NCI-H2107 (cell line): ENCODE data around the gene FAM228B.

Source experiments
- DNase-seq: peaks from one replicate; lab custom pipeline; 2025; lab: John Stamatoyannopoulos, UW

The FAM228B gene

DNA sequence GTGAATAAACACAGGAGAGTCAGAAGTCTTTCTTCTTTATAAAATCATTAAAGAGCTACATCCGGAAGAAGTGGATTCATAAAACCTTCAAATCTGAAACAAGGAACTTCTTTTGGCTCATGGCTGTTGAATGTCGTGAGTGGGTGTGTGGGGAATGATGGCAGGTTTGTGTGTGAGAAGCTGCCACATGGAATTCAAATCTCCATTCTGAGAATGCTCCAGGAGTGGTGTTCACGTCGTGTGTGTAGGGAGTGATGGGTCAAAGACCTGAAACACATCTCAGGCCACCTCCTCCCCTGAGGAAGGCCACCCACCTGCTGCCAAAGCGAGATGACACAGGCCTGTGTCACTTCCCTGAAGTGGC lies 80.5 kb downstream of the FAM228B start:
- no peak for DNase-seq

DNA sequence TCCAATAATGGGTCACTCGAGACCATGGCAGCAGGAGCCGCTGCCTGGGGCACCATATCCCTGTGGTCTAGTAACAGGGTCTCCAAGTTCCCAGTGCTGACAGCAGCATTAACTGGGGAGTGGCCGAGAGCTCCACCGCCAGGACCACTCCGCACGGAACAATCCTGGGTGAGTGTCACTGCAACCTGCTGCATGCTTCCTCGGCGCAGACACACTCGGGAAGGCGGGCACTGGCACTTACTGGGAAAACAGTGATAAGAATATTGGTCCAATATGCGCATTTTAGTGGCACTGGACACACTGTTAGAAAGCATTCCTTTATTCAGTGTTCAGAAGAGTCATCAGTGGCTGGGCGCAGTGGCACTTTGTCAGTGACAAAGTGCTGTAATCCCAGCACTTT lies 81.2 kb downstream of the FAM228B start:
- DNase-seq = no peak

DNA sequence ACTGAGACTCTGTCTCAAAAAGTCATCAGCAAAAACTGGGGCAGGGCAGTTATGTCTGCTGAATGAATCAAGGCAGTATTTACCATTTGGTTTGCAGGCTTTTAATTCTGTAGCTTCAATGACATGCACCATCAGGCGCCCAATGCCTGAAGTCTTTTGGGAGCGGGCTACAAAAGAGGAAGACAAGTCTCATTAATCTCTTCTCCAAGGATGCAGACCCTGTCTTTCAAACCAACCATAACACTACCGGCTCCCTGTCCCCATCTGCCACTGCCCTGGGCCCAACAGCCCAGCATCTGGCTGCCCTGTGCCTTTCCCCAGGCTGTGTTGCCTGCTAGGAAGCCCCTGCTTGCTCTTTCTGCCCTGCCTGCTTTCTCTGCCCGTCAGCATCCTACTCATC lies 81.9 kb downstream of the FAM228B start:
- no peak for DNase-seq

DNA sequence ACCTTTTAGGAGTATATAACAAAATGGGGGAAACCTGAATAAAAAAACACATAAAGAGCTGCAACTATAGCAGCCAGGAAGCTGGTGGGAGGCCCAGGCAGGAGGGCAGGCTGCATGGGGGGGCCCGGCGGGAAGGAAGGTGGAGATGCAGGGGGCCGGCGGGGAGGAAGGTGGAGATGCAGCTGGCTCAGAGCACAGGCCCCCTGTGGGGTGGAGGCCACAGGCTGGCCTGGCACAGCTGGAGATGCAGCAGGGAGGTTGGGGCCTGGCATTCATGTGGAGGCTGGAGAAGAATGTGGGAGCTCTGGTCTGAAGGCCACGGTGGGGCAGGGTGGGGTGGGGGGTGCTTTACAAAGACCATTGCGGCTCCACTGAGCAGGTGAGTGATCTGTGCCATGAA lies 83.0 kb downstream of the FAM228B start:
- DNase-seq = no peak

DNA sequence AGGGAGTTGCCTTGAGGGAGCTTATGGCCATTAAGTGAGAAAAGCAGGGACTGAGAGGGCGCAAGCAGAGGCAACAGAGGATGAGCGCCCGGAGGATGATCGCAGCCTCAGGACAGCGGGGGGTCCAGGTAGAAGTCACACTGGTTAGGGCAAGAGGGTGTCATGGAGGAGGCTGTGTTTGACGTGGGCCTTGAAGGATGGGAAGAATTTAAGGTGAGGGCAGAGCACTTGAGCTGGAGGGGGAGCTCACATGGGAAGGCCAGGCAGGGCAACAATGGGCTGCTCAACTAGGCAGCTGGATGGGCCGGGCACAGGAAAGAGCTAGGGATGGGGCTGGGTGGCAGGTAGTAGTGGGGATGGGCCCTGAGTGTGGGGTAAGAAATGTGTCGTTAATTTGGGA lies 83.4 kb downstream of the FAM228B start:
- no peak for DNase-seq

DNA sequence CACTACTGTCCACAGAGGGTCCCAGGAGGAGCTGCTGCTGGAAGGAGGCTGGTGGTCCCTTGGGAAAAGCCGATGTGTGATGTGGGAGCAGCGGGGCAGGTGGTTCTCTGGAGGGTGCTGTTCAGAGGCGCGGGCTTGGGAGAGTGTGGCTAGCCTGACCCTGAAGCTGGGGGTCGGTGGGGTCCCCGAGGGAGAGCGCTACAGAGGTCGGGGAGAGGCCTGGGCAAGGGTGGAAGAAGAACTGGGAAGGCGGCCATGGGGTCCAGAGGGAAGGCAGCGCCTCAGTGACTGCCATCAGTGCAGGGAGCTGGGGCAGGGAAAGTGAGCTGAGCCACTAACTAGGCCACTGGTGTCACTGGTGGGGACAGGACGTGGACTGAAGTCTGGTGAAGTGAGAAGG lies 84.1 kb downstream of the FAM228B start:
- no peak for DNase-seq

DNA sequence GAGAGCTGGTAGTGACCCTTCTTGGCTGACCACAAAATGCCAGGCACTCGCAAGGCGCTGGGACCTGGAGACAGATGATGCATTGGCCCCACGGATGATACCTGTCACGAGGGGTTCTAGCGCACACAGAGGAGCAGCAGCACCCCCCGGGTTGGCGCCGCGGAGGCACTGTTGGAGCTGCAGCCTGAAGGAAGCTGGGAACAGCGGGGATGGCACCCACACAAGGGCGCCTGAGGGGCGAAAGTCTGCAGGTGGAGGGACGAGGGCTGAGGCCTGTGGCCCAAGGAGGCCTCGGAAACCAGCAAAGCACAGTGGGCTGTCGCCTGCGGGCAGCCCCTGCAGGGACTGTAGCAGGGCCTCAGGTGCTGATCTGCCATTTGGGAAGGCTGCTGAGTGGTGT lies 85.2 kb downstream of the FAM228B start:
- no peak for DNase-seq

GRCh38 chr2:24209389-24210105 lies 86.3 kb downstream of the FAM228B start:
- peak; percentile 10 for DNase-seq

DNA sequence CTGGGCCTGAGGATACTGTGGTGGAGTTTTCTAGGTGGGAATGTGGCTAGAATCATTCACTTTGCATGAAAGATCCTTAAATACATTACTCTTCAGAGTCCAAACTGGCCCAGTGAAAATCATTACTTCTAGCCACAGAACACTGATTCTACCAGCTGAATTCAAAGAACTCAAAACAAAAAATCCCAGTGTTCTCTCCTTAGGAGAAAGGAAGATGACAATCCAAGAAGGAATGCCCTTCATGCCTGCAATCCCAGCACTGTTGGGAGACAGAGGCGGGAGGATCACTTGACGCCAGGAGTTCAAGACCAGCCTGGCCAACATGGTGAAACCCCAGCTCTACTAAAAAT lies 86.8 kb downstream of the FAM228B start:
- no peak for DNase-seq

DNA sequence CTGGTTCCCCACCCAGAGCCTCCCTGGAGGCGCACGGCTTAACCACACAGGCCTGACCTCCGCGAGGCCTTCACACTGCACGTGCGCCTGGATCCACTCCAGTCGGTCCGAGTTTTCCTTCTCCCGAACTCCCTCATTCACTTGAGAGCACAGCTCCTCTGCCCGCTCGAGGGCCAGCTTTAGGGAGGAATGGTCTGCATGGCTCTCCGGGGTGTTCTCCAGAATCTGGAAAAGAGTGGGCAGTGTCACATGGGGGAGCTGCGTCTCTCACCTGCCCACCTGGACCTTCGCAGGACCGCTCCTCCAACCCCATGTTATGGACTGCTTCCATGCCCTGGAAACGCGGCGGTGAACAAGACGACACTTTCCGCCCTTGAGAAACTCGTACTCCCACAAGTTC lies 87.5 kb downstream of the FAM228B start:
- no peak for DNase-seq

GRCh38 chr2:24211408-24211807 lies 88.1 kb downstream of the FAM228B start:
- DNase-seq = no peak

DNA sequence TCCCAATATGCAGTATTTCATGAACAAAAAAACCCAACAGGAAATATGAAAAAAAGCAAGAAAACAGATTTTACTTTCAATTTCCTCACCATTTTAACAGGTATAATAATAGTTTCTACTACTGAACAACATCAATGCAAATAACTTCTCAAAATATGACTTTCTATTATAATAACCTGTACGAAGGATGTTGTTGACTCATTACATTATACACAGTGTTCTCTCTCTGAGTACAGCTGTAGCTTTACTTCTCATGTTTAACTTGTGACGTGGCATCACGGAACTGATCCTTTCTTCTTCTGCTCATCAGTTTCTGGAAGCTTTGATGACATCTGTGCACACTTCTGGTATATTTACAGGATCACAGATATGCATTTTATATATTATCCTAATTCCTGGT lies 91.6 kb downstream of the FAM228B start:
- DNase-seq = no peak
